ENCODE measurements around the gene SLC9B2. TPM values are rescaled to one million over a fixed set of nuclear protein-coding genes. Genes with fewer than 3 reads are reported as not detected.

Gene SLC9B2
- total RNA-seq, 1 donor from 2014 or later = 15.6 TPM

- no peak overlapping the region for H3K4me3 ChIP-seq
- no peak for DNase-seq (ENCODE audit: low spot score in 2 of 2)
- H3K4me1 ChIP-seq = no peaks in the 10 kb centered on the region
- H3K27me3 ChIP-seq = no peaks in the 10 kb centered on the region
- H3K36me3 ChIP-seq = peaks cover 0 to 8% of the 10 kb centered on the region in 2 donors
- TF ChIP-seq CTCF (IDR thresholded peaks at IDR 0.05) = no peak
- no peak overlapping the region for H3K27ac ChIP-seq
- no peaks in the 10 kb centered on the region for H3K9me3 ChIP-seq
- intact Hi-C loops (cut with DNase I) = no loop called here
These were observed 16.0 kb downstream of the SLC9B2 start for GRCh38 chr4:103060453-103061148.

GRCh38 chr4:103054030-103054429 lies 22.5 kb downstream of the SLC9B2 start:
- Histone ChIP-seq H3K4me3 (no peak overlapping the region), H3K27ac (no peak overlapping the region), H3K27me3 (no peaks in the 10 kb centered on the region), H3K4me1 (no peaks in the 10 kb centered on the region), H3K9me3 (no peaks in the 10 kb centered on the region), H3K36me3 (peaks cover 0 to 6% of the 10 kb centered on the region in 2 donors)
- intact Hi-C loops (cut with DNase I) = no loop called here
- no peak for TF ChIP-seq CTCF (IDR thresholded peaks at IDR 0.05)
- no peak for DNase-seq (ENCODE audit: low spot score in 2 of 2)

- no peak for DNase-seq (ENCODE audit: low spot score in 2 of 2)
- H3K27me3 ChIP-seq = no peaks in the 10 kb centered on the region
- intact Hi-C loops (cut with DNase I) = no loop called here
- no peaks in the 10 kb centered on the region for H3K4me1 ChIP-seq
- H3K27ac ChIP-seq = no peak overlapping the region
- no peak overlapping the region for H3K4me3 ChIP-seq
- no peak for TF ChIP-seq CTCF (IDR thresholded peaks at IDR 0.05)
- peaks cover 4 to 6% of the 10 kb centered on the region in 2 donors for H3K36me3 ChIP-seq
- no peaks in the 10 kb centered on the region for H3K9me3 ChIP-seq
These were observed 23.8 kb downstream of the SLC9B2 start for GRCh38 chr4:103052779-103053178.

GRCh38 chr4:103052145-103052544 lies 24.4 kb downstream of the SLC9B2 start:
- no peaks in the 10 kb centered on the region for H3K27me3 ChIP-seq
- H3K9me3 ChIP-seq = no peaks in the 10 kb centered on the region
- no peak overlapping the region for H3K4me3 ChIP-seq
- intact Hi-C loops (cut with DNase I) = no loop called here
- TF ChIP-seq CTCF (IDR thresholded peaks at IDR 0.05) = no peak
- no peak for DNase-seq (ENCODE audit: low spot score in 2 of 2)
- H3K4me1 ChIP-seq = no peaks in the 10 kb centered on the region
- peaks cover 4 to 6% of the 10 kb centered on the region in 2 donors for H3K36me3 ChIP-seq
- H3K27ac ChIP-seq = no peak overlapping the region

GRCh38 chr4:103050736-103051436 lies 25.7 kb downstream of the SLC9B2 start:
- Histone ChIP-seq H3K4me1 (no peaks in the 10 kb centered on the region), H3K27ac (no peak overlapping the region), H3K9me3 (no peaks in the 10 kb centered on the region), H3K27me3 (no peaks in the 10 kb centered on the region), H3K4me3 (no peak overlapping the region), H3K36me3 (peaks cover 4 to 6% of the 10 kb centered on the region in 2 donors)
- no peak for DNase-seq (ENCODE audit: low spot score in 2 of 2)
- TF ChIP-seq CTCF (IDR thresholded peaks at IDR 0.05) = no peak
- intact Hi-C loops (cut with DNase I) = no loop called here
